H9 (cell line): ENCODE results near the gene MBNL1. TPM values are rescaled to one million over a fixed set of nuclear protein-coding genes. Genes with fewer than 3 reads are reported as not detected.
"Not testable (repeated sequence)": the region's sequence is repeated elsewhere in the genome, so short reads cannot be mapped to it uniquely, and the experiment has no call there.

ENCODE experiments used
- DNase-seq: peaks from one replicate; pipeline ENCODE4 v3.0.0-alpha.2; 2017
- H2AFZ ChIP-seq: one replicate; pipeline ENCODE4 v1.6.1; 2013; ENCODE audit warnings: mild to moderate bottlenecking, low read length, control low read depth, moderate library complexity
- H2AK5ac ChIP-seq: 2 replicates; pipeline ENCODE4 v1.6.1; 2013; ENCODE audit warnings: low read length, control low read depth, mixed read lengths; ENCODE audit not compliant: insufficient read length
- H2BK120ac ChIP-seq: one replicate; pipeline ENCODE4 v1.6.1; 2013; ENCODE audit warnings: low read depth, mild to moderate bottlenecking, low read length, control low read depth, inconsistent platforms; ENCODE audit not compliant: poor library complexity, severe bottlenecking
- H2BK12ac ChIP-seq: 2 replicates; pipeline ENCODE4 v1.6.1; 2013; ENCODE audit warnings: low read length, control low read depth, mixed read lengths, low read depth; ENCODE audit not compliant: insufficient read length
- H2BK15ac ChIP-seq: 2 replicates; pipeline ENCODE4 v1.6.1; 2013; ENCODE audit warnings: low read depth, low read length, control low read depth
- H2BK20ac ChIP-seq: one replicate; pipeline ENCODE4 v1.6.1; 2013; ENCODE audit warnings: low read depth, mild to moderate bottlenecking, low read length, control low read depth, inconsistent platforms; ENCODE audit not compliant: poor library complexity, severe bottlenecking
- H2BK5ac ChIP-seq: 2 replicates; pipeline ENCODE4 v1.6.1; 2013; ENCODE audit warnings: low read length, control low read depth, mixed read lengths; ENCODE audit not compliant: insufficient read length
- H3K14ac ChIP-seq: 2 replicates; pipeline ENCODE4 v1.6.1; 2013; ENCODE audit warnings: low read length, control low read depth; ENCODE audit not compliant: insufficient read depth
- H3K18ac ChIP-seq: 2 replicates; pipeline ENCODE4 v1.6.1; 2013; ENCODE audit warnings: low read depth, mild to moderate bottlenecking, mixed read lengths, low read length, control low read depth; ENCODE audit not compliant: insufficient read length
- H3K23ac ChIP-seq: 2 replicates; pipeline ENCODE4 v1.6.1; 2013; ENCODE audit warnings: low read length, control low read depth, mixed read lengths, low read depth; ENCODE audit not compliant: insufficient read length
- H3K23me2 ChIP-seq: 2 replicates; pipeline ENCODE4 v1.6.1; 2013; ENCODE audit warnings: low read depth, mild to moderate bottlenecking, mixed read lengths, low read length, control low read depth; ENCODE audit not compliant: insufficient read length, poor library complexity, severe bottlenecking
- H3K27ac ChIP-seq: 2 replicates; pipeline ENCODE4 v1.5.1; 2013; ENCODE audit warnings: low read length, control low read depth, mixed read lengths, low read depth; ENCODE audit not compliant: insufficient read length
- H3K27me3 ChIP-seq: 2 replicates; pipeline ENCODE4 v1.6.1; 2013; ENCODE audit warnings: low read length, control low read depth, inconsistent platforms; ENCODE audit not compliant: insufficient read depth
- H3K4ac ChIP-seq: 2 replicates; pipeline ENCODE4 v1.6.1; 2013; ENCODE audit warnings: low read depth, mild to moderate bottlenecking, control low read depth, inconsistent platforms, low read length, moderate library complexity
- H3K4me1 ChIP-seq: 2 replicates; pipeline ENCODE4 v1.6.1; 2013; ENCODE audit warnings: low read length, control low read depth, inconsistent platforms; ENCODE audit not compliant: insufficient read depth
- H3K4me2 ChIP-seq: 2 replicates; pipeline ENCODE4 v1.6.1; 2013; ENCODE audit warnings: low read length, control low read depth, mixed read lengths; ENCODE audit not compliant: insufficient read length, insufficient read depth
- H3K56ac ChIP-seq: 2 replicates; pipeline ENCODE4 v1.6.1; 2013; ENCODE audit warnings: low read depth, mild to moderate bottlenecking, mixed read lengths, low read length, control low read depth; ENCODE audit not compliant: insufficient read length
- H3K79me1 ChIP-seq: 2 replicates; pipeline ENCODE4 v1.6.1; 2013; ENCODE audit warnings: low read depth, mild to moderate bottlenecking, moderate library complexity, low read length, control low read depth, inconsistent platforms; ENCODE audit not compliant: insufficient read depth, poor library complexity, severe bottlenecking
- H3K79me2 ChIP-seq: 2 replicates; pipeline ENCODE4 v1.6.1; 2013; ENCODE audit warnings: low read length, control low read depth, inconsistent platforms; ENCODE audit not compliant: insufficient read depth
- H3K9ac ChIP-seq: 2 replicates; pipeline ENCODE4 v1.6.1; 2013; ENCODE audit warnings: low read length, control low read depth, mixed read lengths; ENCODE audit not compliant: insufficient read length; ENCODE audit errors: extremely low read depth
- H3K9me3 ChIP-seq: one replicate; pipeline ENCODE4 v1.6.1; 2013; ENCODE audit warnings: low read depth, low read length, inconsistent platforms; ENCODE audit not compliant: control insufficient read depth
- H3T11ph ChIP-seq: one replicate; pipeline ENCODE4 v1.6.1; 2013; ENCODE audit warnings: mild to moderate bottlenecking, low read length, control low read depth, inconsistent platforms
- H4K20me1 ChIP-seq: one replicate; pipeline ENCODE4 v1.6.1; 2013; ENCODE audit not compliant: control insufficient read depth, insufficient read length, insufficient read depth
- H4K5ac ChIP-seq: 2 replicates; pipeline ENCODE4 v1.6.1; 2013; ENCODE audit warnings: low read depth, mild to moderate bottlenecking, mixed read lengths, low read length, control low read depth; ENCODE audit not compliant: insufficient read length
- H4K8ac ChIP-seq: replicated peaks from 2 replicates; pipeline ENCODE4 v1.6.1; 2013; ENCODE audit warnings: low read length, control low read depth, mixed read lengths, low read depth; ENCODE audit not compliant: insufficient read length
- H4K91ac ChIP-seq: 2 replicates; pipeline ENCODE4 v1.6.1; 2013; ENCODE audit warnings: low read depth, mild to moderate bottlenecking, moderate library complexity, mixed read lengths, low read length, control low read depth; ENCODE audit not compliant: insufficient read length
- H3K27ac Mint-ChIP-seq, 3 experiments: 2 replicates in 2 of 3; 3 replicates in 1 of 3; pipeline ENCODE4 v1.8.0; 2020 to 2021; ENCODE audit warnings: mixed read lengths in 3 of 3, mild to moderate bottlenecking in 1 of 3, moderate library complexity in 1 of 3
- H3K27me3 Mint-ChIP-seq: 2 replicates; pipeline ENCODE4 v1.8.0; 2021; ENCODE audit warnings: low read depth, mild to moderate bottlenecking, moderate library complexity, mixed read lengths
- H3K36me3 Mint-ChIP-seq, 3 experiments: 2 replicates in 2 of 3; 3 replicates in 1 of 3; pipeline ENCODE4 v1.8.0; 2020 to 2021; ENCODE audit warnings: low read depth in 3 of 3, mixed read lengths in 3 of 3; ENCODE audit not compliant: insufficient read depth in 1 of 3
- H3K4me1 Mint-ChIP-seq, 2 experiments: 2 replicates each; pipeline ENCODE4 v1.8.0; 2020; ENCODE audit warnings: mixed read lengths in 2 of 2
- H3K4me3 Mint-ChIP-seq, 2 experiments: 2 replicates in 1 of 2; 3 replicates in 1 of 2; pipeline ENCODE4 v1.8.0; 2020 to 2021; ENCODE audit warnings: mild to moderate bottlenecking in 2 of 2, mixed read lengths in 2 of 2, moderate library complexity in 1 of 2
- H3K9me3 Mint-ChIP-seq, 2 experiments: 2 replicates in 1 of 2; 3 replicates in 1 of 2; pipeline ENCODE4 v1.8.0; 2020; ENCODE audit warnings: mild to moderate bottlenecking in 2 of 2, mixed read lengths in 2 of 2, moderate library complexity in 1 of 2
- CTCF ChIP-seq: fragments of 200-600 bp; sonication (generic); conservative IDR thresholded peaks from 3 replicates; pipeline ENCODE4 v1.8.0; 2021; ENCODE audit warnings: antibody characterized with exemption, mild to moderate bottlenecking
- WGBS: extraction: QIAGEN DNeasy Blood & Tissue Kit; methylation state at CpG from one replicate; pipeline ENCODE4 v1.1.7; 2013; ENCODE audit warnings: missing lambda C conversion rate, low lambda C conversion rate, mixed read lengths; ENCODE audit not compliant: insufficient read length; ENCODE audit errors: extremely low coverage; 5-methylcytosine and 5-hydroxymethylcytosine counted together
- total RNA-seq: library from RNA; stranded (reverse); gene quantifications from 2 replicates; pipeline ENCODE4 v1.2.1, GENCODE V29; 2021

MBNL1 gene
- total RNA-seq, 1 experiment from 2014 or later: 14.9 TPM

DNA sequence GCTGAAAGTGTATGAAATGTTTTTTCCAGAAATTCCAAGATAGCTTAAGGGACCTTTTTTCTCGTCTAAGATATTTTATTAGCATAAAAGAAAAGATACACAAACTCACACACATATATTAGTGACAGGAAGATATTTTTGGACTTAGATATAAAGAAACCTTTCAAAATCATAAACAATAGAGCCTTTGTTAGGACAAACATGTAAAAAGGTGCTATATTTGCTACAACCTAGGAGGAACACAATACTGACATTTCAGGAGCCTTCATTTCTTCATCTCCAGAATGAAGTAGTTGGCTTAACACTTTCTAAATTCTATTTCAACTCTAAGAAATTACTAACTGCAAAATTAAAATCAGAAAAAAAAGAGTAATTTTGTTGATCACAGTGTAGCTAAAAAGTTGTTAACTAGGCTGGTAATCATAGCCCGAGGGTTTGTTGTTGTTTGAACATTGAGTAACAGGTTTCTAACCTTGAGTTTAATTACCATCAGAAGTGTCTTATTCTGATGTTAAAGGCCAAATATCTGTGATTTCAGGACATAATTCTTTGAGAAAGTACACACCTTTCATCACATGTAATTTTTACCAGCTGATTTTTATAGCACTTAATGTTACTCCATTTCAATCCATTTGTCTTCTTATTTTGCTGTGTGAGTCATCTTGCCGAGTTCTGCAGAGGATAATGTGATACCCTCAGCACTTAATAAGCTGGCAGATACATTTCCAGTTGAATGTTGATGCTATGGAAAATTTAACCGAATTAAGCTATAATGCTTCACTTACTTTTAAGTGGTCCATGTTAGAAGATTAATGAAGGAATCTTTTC lies 97.3 kb downstream of the MBNL1 start:
- H3K4me2 ChIP-seq: no peak overlapping the region
- no peaks in the 10 kb centered on the region for H3K27me3 ChIP-seq
- no peak overlapping the region for H3K4ac ChIP-seq
- no peak overlapping the region for H3K23ac ChIP-seq
- H3K4me1 ChIP-seq: no peaks in the 10 kb centered on the region; the same call in 1 of the 2 replicates
- H4K8ac ChIP-seq: no peak overlapping the region
- peaks cover 5 to 11% (median 11%) of the 10 kb centered on the region in 3 experiments; a peak in 6 of 7 replicates for H3K36me3 Mint-ChIP-seq
- no peak overlapping the region for H3K14ac ChIP-seq
- H3K79me2 ChIP-seq: peaks cover 5% of the 10 kb centered on the region; the same call in 1 of the 2 replicates
- H3K4me3 Mint-ChIP-seq: no peak overlapping the region
- H2BK5ac ChIP-seq: no peak overlapping the region
- H2AK5ac ChIP-seq: no peak overlapping the region
- TF ChIP-seq CTCF: no peak
- H3K23me2 ChIP-seq: no peaks in the 10 kb centered on the region
- no peak overlapping the region for H3K9ac ChIP-seq
- H3K9me3 ChIP-seq: no peaks in the 10 kb centered on the region
- H3K56ac ChIP-seq: no peak overlapping the region
- H3K27ac Mint-ChIP-seq: no peak overlapping the region
- H3K27me3 Mint-ChIP-seq: no peaks in the 10 kb centered on the region
- H3K79me1 ChIP-seq: no peaks in the 10 kb centered on the region
- no peak overlapping the region for H3K27ac ChIP-seq
- peaks cover 6 to 8% of the 10 kb centered on the region in 2 experiments; a peak in 2 of 5 replicates for H3K9me3 Mint-ChIP-seq
- H3K18ac ChIP-seq: no peak overlapping the region
- H4K20me1 ChIP-seq: no peaks in the 10 kb centered on the region
- H2BK20ac ChIP-seq: no peak overlapping the region
- H2BK12ac ChIP-seq: no peak overlapping the region
- H4K91ac ChIP-seq: no peak overlapping the region
- DNase-seq: no peak
- WGBS: no CpG with 5 or more reads among the region's 4 CpGs
- no peak overlapping the region for H2BK120ac ChIP-seq
- no peak overlapping the region for H2BK15ac ChIP-seq
- H3T11ph ChIP-seq: no peak overlapping the region
- H4K5ac ChIP-seq: no peak overlapping the region
- peaks cover 23 to 30% of the 10 kb centered on the region in 2 experiments for H3K4me1 Mint-ChIP-seq
- H2AFZ ChIP-seq: no peak overlapping the region

DNA sequence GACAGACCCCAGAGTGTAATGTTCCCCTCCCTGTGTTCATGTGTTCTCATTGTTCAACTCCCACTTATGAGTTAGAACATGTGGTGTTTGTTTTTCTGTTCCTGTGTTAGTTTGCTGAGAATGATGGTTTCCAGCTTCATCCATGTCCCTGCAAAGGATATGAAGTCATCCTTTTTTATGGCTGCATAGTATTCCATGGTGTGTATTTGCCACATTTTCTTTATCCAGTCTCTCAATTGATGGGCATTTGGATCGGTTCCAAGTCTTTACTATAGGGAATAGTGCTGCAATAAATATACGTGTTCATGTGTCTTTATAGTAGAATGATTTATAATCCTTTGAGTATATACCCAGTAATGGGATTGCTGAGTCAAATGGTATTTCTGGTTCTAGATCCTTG lies 98.5 kb downstream of the MBNL1 start:
- Mint-ChIP-seq H3K36me3 (peaks cover 10 to 20% (median 20%) of the 10 kb centered on the region in 3 experiments), H3K4me1 (peaks cover 14 to 19% of the 10 kb centered on the region in 2 experiments), H3K9me3 (peaks cover 11 to 17% of the 10 kb centered on the region in 2 experiments; a peak in 4 of 5 replicates)
- H4K91ac ChIP-seq, H2BK12ac ChIP-seq, H3K4me3 Mint-ChIP-seq, H2BK20ac ChIP-seq, H3K9ac ChIP-seq, H2BK15ac ChIP-seq, H3K9me3 ChIP-seq, H4K20me1 ChIP-seq, H3K27ac ChIP-seq, H2AK5ac ChIP-seq, H2BK120ac ChIP-seq, H3K79me1 ChIP-seq, H3K27me3 Mint-ChIP-seq, H3K18ac ChIP-seq, H4K8ac ChIP-seq, H4K5ac ChIP-seq, H3T11ph ChIP-seq, H3K23me2 ChIP-seq, H3K4me2 ChIP-seq, H3K4ac ChIP-seq, H3K56ac ChIP-seq, DNase-seq, H3K23ac ChIP-seq, H3K27me3 ChIP-seq, H3K4me1 ChIP-seq, H2BK5ac ChIP-seq, H3K79me2 ChIP-seq, H3K27ac Mint-ChIP-seq, H3K14ac ChIP-seq, H2AFZ ChIP-seq: not testable (repeated sequence)
- WGBS: no CpG with 5 or more reads among the region's 2 CpGs
